Muscle layer of duodenum (tissue), 2 donors: ENCODE data around the gene GRIK1.

Experiments used
- H3K27ac ChIP-seq: one replicate; pipeline ENCODE4 v1.7.0; 2013; ENCODE audit warnings: mild to moderate bottlenecking, low read length
- H3K27me3 ChIP-seq: one replicate; pipeline ENCODE4 v1.7.0; 2013; ENCODE audit warnings: low read depth, mild to moderate bottlenecking, control low read depth, low read length
- H3K36me3 ChIP-seq, 2 donors: one replicate each; pipeline ENCODE4 v1.7.0; 2013; ENCODE audit warnings: low read length in 2 of 2, control low read depth in 1 of 2, mild to moderate bottlenecking in 1 of 2; ENCODE audit not compliant: insufficient read depth in 2 of 2, control insufficient read depth in 1 of 2
- H3K4me1 ChIP-seq, 2 donors: one replicate each; pipeline ENCODE4 v1.7.0; 2013; ENCODE audit warnings: low read length in 2 of 2, mild to moderate bottlenecking in 2 of 2, control low read depth in 1 of 2, moderate library complexity in 1 of 2; ENCODE audit not compliant: insufficient read depth in 2 of 2, control insufficient read depth in 1 of 2
- H3K4me3 ChIP-seq, 2 donors: one replicate each; pipeline ENCODE4 v1.7.0; 2013; ENCODE audit warnings: low read length in 2 of 2, low read depth in 1 of 2, mild to moderate bottlenecking in 1 of 2
- H3K9me3 ChIP-seq, 2 donors: one replicate each; pipeline ENCODE4 v1.7.0; 2013; ENCODE audit warnings: low read length in 2 of 2, control low read depth in 1 of 2, mild to moderate bottlenecking in 1 of 2; ENCODE audit not compliant: control insufficient read depth in 1 of 2
- donor health status: healthy.

Gene GRIK1

GRCh38 chr21:29639366-29640079, 300.3 kb downstream of the GRIK1 start:
- H3K27me3 ChIP-seq: no peaks in the 10 kb centered on the region
- H3K4me1 ChIP-seq: no peaks in the 10 kb centered on the region
- no peaks in the 10 kb centered on the region for H3K36me3 ChIP-seq
- H3K4me3 ChIP-seq: no peak overlapping the region
- H3K27ac ChIP-seq: no peak overlapping the region
- H3K9me3 ChIP-seq: no peaks in the 10 kb centered on the region

DNA sequence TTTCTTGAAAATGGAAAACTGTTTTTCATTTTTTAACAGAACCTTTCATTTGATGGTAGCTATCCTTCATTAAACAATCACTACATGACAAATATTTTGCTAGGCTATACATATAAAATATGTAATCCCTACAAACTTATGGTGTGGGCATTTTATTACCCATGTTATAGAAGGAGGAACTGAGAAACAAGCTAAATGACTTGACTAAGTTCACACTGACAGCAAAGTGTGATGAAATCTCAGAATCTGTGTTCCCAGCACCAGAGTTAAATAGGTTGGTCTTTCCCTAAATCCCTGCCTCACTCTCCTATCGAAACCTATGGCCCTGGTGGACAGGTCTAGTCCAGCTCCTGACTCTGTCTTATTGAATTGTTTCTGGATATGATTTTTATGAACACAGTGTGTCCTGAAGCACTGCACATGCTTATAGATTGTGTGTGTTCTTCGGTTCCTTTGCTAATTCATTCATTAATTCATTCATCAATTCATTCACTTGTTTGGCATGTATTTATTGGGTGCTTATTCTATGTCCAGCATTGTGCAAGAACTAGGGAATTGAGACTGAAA, 301.0 kb downstream of the GRIK1 start:
- H3K27me3 ChIP-seq: no peaks in the 10 kb centered on the region
- no peak overlapping the region for H3K27ac ChIP-seq
- H3K9me3 ChIP-seq: no peaks in the 10 kb centered on the region
- no peaks in the 10 kb centered on the region for H3K4me1 ChIP-seq
- no peak overlapping the region for H3K4me3 ChIP-seq
- H3K36me3 ChIP-seq: no peaks in the 10 kb centered on the region

- Histone ChIP-seq H3K36me3 (no peaks in the 10 kb centered on the region), H3K4me1 (no peaks in the 10 kb centered on the region), H3K27ac (no peak overlapping the region), H3K9me3 (no peaks in the 10 kb centered on the region), H3K27me3 (no peaks in the 10 kb centered on the region), H3K4me3 (no peak overlapping the region)
Observed at GRCh38 chr21:29638138-29638537, 301.7 kb downstream of the GRIK1 start.

GRCh38 chr21:29637553-29637952, 302.2 kb downstream of the GRIK1 start:
- no peak overlapping the region for H3K27ac ChIP-seq
- no peaks in the 10 kb centered on the region for H3K9me3 ChIP-seq
- H3K4me1 ChIP-seq: no peaks in the 10 kb centered on the region
- H3K36me3 ChIP-seq: no peaks in the 10 kb centered on the region
- no peaks in the 10 kb centered on the region for H3K27me3 ChIP-seq
- no peak overlapping the region for H3K4me3 ChIP-seq

DNA sequence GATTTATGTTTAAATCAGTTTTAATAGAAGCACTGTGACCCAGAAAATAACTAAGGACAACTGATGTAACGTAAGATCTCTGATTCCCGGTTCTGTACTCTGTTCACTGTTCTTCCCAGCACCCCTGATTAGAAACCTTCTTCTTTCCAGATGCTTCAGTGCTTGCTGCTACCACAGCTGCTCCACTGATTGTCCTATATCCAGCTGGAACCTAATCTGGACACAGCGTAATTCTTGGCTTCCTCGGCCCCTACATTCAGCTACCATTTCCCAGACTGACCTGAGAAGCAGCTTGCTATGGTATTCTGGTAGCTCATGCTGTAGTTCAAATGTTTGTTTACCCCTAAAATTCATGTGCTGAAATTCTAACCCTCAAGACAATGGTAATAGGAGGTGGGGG, 302.7 kb downstream of the GRIK1 start:
- no peaks in the 10 kb centered on the region for H3K27me3 ChIP-seq
- H3K36me3 ChIP-seq: no peaks in the 10 kb centered on the region
- H3K4me3 ChIP-seq: no peak overlapping the region
- H3K4me1 ChIP-seq: no peaks in the 10 kb centered on the region
- H3K9me3 ChIP-seq: no peaks in the 10 kb centered on the region
- H3K27ac ChIP-seq: no peak overlapping the region

GRCh38 chr21:29634418-29634817, 305.4 kb downstream of the GRIK1 start:
- Histone ChIP-seq H3K36me3 (no peaks in the 10 kb centered on the region), H3K4me3 (no peak overlapping the region), H3K9me3 (no peaks in the 10 kb centered on the region), H3K4me1 (no peaks in the 10 kb centered on the region), H3K27me3 (no peaks in the 10 kb centered on the region), H3K27ac (no peak overlapping the region)

- Histone ChIP-seq H3K27me3 (no peaks in the 10 kb centered on the region), H3K4me1 (no peaks in the 10 kb centered on the region), H3K27ac (no peak overlapping the region), H3K36me3 (no peaks in the 10 kb centered on the region), H3K4me3 (no peak overlapping the region), H3K9me3 (no peaks in the 10 kb centered on the region)
Observed at GRCh38 chr21:29633756-29634155, 306.0 kb downstream of the GRIK1 start.

DNA sequence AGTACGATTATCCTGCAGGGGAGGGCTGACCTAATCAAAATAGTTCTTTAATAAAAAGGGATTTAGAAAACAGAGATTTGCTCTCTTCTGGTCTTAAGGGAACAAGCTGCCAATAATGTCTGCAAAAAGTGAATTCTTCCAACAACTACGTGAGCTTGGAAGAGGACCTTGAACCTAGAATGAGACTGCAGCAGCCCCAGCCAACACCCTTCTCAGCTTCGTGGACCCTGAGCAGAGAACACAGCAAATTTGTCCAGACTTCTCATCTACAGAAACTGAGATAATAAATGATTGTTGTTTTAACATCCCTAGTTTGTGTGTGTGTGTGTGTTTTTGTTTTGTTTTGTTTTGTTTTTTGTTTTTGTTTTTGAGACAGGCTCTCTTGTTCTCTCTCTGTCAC, 309.4 kb downstream of the GRIK1 start:
- Histone ChIP-seq H3K4me1 (no peaks in the 10 kb centered on the region), H3K36me3 (no peaks in the 10 kb centered on the region), H3K27ac (no peak overlapping the region), H3K27me3 (no peaks in the 10 kb centered on the region), H3K4me3 (no peak overlapping the region), H3K9me3 (no peaks in the 10 kb centered on the region)

GRCh38 chr21:29627905-29628304, 311.9 kb downstream of the GRIK1 start:
- H3K27ac ChIP-seq: no peak overlapping the region
- no peaks in the 10 kb centered on the region for H3K4me1 ChIP-seq
- no peak overlapping the region for H3K4me3 ChIP-seq
- H3K27me3 ChIP-seq: no peaks in the 10 kb centered on the region
- H3K9me3 ChIP-seq: no peaks in the 10 kb centered on the region
- H3K36me3 ChIP-seq: no peaks in the 10 kb centered on the region

GRCh38 chr21:29626801-29627470, 312.9 kb downstream of the GRIK1 start:
- Histone ChIP-seq H3K9me3 (no peaks in the 10 kb centered on the region), H3K4me1 (no peaks in the 10 kb centered on the region), H3K36me3 (no peaks in the 10 kb centered on the region), H3K27ac (no peak overlapping the region), H3K4me3 (no peak overlapping the region), H3K27me3 (no peaks in the 10 kb centered on the region)

DNA sequence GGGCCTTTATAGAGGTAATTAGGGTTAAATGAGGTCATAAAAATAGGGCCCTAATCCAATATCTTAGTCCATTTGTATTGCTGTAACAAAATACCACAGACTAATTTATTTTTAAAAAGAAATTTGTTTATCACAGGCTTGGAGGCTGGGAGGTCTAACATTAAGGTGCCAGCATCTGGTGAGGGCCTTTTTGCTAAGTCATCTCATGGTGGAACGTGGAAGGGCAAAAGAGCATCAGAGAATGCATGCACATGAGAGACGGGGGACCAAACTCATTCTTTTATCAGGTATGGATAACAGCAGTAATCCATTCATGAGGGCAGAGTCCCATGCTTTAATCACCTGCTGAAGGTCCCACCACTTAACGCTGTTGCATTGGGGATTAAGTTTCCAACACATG, 313.8 kb downstream of the GRIK1 start:
- Histone ChIP-seq H3K27me3 (no peaks in the 10 kb centered on the region), H3K4me3 (no peak overlapping the region), H3K36me3 (no peaks in the 10 kb centered on the region), H3K27ac (no peak overlapping the region), H3K9me3 (no peaks in the 10 kb centered on the region), H3K4me1 (no peaks in the 10 kb centered on the region)
